Fibroblast of upper back skin (primary cell): Measurements from ENCODE around the gene JAM2.

Source experiments
- DNase-seq: peaks from one replicate; pipeline ENCODE4 v3.0.0-alpha.2; 2013

Gene JAM2

GRCh38 chr21:25722631-25723030 lies 83.6 kb downstream of the JAM2 start:
- no peak for DNase-seq

DNA sequence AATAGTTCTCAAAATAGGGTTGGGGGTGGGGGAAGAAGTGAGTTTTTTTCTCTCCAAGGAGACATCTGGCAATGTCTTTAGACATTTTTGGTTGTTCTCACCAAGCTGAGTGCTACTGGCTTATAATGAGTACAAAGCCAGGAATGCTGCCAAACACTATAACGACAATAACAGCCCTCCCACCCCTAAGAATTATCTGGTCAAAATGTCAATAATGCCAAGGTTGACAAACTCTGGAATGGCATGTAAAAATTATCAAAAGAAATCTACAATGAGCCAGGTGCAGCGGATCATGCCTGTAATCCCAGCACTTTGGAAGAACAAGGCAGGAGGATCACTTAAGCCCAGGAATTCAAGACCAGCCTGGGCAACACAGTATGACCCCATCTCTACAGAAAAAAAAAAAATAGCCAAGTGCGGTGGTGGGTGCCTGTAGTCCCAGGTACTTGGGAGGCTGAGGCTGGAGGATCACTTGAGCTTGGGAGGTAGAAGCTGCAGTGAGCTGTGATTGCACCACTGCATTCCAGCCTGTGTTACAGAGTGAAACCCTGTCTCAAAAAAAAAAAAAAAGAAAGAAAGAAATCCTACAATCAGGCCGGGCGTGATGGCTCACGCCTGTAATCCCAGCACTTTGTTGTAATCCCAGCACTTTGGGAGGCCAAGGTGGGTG lies 93.2 kb downstream of the JAM2 start:
- no peak for DNase-seq

- DNase-seq, result peak; percentile 3
Measured at GRCh38 chr21:25733859-25734653, 95.0 kb downstream of the JAM2 start.

DNA sequence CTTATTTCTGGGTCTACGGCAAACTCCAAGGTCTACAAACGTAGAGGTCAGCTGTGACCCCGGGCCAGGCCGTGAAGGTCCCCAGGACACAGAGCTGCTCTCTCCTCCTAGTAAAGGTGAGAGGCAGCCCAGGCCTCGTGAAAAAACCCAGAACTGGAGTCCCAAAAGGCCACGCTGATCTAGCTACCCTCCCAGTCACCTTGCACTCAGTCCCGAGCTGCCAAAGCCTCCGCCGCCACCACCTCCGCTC lies 95.5 kb downstream of the JAM2 start:
- DNase-seq, result no peak

- DNase-seq, result peak; percentile 99
Measured at GRCh38 chr21:25734904-25735645, 96.0 kb downstream of the JAM2 start, which contains the start of the genes ATP5PF and GABPA. TSS of gene ATP5PF (minus strand) at chr21:25734904. CDS start at chr21:25729794, 5,110 bp downstream. TSS of gene GABPA (plus strand) at chr21:25734972. CDS start at chr21:25741599, 6,627 bp downstream.

DNA sequence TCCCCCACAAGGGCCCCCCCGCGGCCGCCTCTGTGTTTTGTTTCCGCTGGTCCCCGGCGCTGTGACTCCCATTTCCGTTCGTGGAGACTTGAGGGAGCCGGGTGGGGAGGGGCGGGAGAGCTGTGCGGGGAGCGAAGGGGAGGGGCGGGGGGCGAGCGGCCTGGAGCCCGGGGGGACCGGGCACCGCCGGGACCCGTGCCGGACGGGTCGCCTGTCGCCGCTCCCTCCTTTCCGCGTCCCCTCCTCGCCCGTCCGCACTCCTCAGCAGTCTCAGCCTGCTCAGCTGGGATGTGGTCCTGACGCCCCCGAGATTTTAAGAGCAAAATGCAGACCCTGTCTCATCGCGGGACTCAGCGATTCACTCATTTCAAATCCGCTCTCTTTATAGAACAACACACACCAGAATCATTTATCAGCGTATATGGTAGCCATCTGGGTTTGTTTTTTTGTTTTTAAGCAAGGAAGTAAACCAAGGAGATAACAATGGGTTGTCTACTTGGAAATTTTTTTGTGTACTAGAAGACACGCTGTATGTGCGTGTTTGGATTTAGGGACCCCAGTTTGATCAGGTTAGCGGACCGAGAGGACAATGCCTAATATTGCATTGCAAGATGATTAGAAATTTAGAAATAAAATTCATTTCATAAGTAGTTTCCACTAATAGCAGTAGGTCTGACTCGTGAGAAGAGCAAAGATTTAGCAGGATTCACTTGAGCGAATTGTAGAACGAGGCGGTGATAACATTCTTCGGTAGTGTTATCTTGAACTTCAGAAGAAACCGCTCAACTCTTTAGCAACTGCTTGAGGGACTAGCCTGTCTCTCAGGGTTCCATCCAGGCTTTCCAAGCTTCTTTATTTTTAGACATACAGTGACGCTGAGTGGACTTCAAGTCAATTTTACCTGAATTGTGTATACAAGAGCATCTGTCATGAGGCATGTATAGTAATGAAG lies 96.9 kb downstream of the JAM2 start:
- peak; percentile 85 for DNase-seq

- DNase-seq, result no peak
Measured at GRCh38 chr21:25737421-25737820, 98.4 kb downstream of the JAM2 start.

DNA sequence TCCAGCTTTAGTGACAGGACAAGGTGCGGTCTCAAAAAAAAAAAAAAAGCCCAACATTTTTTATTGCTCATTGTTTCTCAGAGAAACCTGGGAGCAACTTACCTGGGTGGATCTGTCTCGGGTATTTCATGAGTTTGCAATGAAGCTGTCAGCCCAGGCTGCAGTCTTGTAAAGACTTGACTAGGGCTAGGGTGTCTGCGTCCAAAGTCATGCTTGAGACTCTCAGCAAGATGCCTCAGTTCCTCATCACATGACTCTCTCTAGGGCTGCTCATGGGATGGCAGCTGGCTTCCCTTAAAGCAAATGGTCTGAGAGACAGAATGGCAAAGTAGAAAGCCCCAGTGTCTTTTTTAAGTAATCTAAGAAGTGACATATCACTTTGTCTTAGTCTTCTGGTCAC lies 103.8 kb downstream of the JAM2 start:
- no peak for DNase-seq

- DNase-seq, result no peak
Measured at GRCh38 chr21:25744854-25745253, 105.8 kb downstream of the JAM2 start.

- DNase-seq, result no peak
Measured at GRCh38 chr21:25750085-25750484, 111.0 kb downstream of the JAM2 start.

GRCh38 chr21:25752416-25752815 lies 113.4 kb downstream of the JAM2 start:
- DNase-seq, result no peak

DNA sequence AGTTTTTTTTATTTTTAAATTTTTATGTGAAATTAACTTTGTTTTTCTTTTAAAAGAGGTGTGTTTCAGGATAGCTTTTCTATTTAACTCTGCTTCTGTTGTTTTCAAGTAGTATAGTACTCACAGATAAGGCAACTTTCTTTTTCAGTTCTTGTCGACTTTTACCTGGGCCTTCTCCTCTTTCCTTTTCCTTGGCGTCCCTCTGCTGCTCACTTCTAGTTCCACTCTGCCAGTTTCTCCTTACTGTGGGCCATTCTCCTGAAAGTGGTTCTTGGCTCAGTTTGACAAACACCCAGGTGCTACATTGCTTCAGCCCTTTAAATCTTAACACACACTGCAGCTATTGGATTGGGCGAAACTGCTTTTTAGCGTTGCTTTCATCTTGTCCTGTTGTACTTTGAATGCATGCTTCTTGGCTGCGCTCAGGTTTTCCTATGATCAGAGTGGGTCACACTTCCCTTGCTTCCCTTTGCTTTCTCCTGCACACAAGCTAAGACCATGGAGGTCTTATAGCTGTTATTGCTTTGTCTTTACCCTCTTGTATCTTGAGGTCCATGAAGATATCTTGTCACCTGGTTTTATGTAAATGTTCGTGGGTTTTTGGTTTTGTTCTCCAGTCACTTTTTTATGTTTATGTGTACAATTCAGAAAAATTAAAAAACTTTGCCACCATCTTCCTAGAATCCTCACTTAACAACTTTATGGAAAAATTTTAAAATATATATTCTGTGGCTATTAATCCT lies 117.3 kb downstream of the JAM2 start:
- no peak for DNase-seq

- no peak for DNase-seq
Measured at GRCh38 chr21:25757531-25757930, 118.5 kb downstream of the JAM2 start.

- no peak for DNase-seq
Measured at GRCh38 chr21:25759573-25759972, 120.5 kb downstream of the JAM2 start.

DNA sequence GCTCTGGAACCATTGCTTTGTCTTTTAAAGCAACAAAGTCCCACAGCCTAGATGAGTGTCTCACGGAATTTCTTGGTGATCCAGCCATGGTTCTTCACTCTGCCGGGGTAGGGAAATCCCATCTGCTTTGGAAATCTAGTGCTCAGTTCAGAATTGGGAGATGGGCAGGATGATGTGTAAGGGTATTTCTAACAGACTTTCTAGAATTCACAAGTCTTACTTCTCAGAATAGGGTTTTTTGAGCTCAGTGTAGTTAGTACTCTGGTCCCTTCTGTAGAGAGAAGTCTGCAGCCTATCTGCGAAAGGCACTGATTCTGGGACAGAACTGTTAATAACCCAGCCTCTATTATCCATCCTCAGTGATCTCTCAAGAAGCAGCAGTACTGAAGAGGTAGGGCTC lies 121.0 kb downstream of the JAM2 start:
- DNase-seq, result no peak

- no peak for DNase-seq
Measured at GRCh38 chr21:25760677-25761076, 121.6 kb downstream of the JAM2 start.

DNA sequence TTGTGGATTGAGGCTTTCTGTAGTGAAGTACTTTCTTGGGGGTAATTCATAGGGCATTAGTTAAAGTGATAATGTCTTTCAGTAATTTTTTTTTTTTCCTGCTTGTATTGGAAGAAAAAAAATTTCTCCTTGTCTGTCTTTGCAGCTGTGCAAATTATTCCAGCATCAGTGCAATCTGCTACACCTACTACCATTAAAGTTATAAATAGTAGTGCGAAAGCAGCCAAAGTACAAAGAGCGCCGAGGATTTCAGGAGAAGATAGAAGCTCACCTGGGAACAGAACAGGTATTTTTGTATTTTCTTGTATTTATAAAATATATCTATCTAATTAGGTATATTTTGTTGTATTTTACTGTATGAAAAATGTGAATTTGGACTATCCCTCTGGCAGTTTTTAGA lies 125.0 kb downstream of the JAM2 start:
- no peak for DNase-seq
